ENCODE results near the gene TRMT112.

Gene TRMT112

GRCh38 chr11:64268025-64268892 is 49.1 kb downstream of the TRMT112 start:
- no peak for DNase-seq

GRCh38 chr11:64267207-64267945 is 50.0 kb downstream of the TRMT112 start:
- no peak for DNase-seq
